HUES6 (cell line): ENCODE results near the gene SCN5A.

Source experiments
- H3K27ac ChIP-seq: 2 replicates; pipeline ENCODE4 v1.7.0; 2013; ENCODE audit warnings: low read depth, mild to moderate bottlenecking, low read length, inconsistent platforms
- H3K27me3 ChIP-seq: 2 replicates; pipeline ENCODE4 v1.6.1; 2013; ENCODE audit warnings: low read length; ENCODE audit not compliant: control insufficient read depth, insufficient read depth
- H3K36me3 ChIP-seq: 2 replicates; pipeline ENCODE4 v1.6.1; 2013; ENCODE audit warnings: low read length; ENCODE audit not compliant: control insufficient read depth, insufficient read depth
- H3K4me1 ChIP-seq: 2 replicates; pipeline ENCODE4 v1.6.1; 2013; ENCODE audit warnings: low read length; ENCODE audit not compliant: control insufficient read depth, insufficient read depth
- H3K4me3 ChIP-seq: 2 replicates; pipeline ENCODE4 v1.5.1; 2013; ENCODE audit warnings: low read depth, low read length
- H3K9ac ChIP-seq: one replicate; pipeline ENCODE4 v1.6.1; 2013; ENCODE audit warnings: mild to moderate bottlenecking, low read length
- H3K9me3 ChIP-seq: 2 replicates; pipeline ENCODE4 v1.6.1; 2013; ENCODE audit warnings: low read depth, low read length; ENCODE audit not compliant: control insufficient read depth, insufficient read depth

SCN5A gene

DNA sequence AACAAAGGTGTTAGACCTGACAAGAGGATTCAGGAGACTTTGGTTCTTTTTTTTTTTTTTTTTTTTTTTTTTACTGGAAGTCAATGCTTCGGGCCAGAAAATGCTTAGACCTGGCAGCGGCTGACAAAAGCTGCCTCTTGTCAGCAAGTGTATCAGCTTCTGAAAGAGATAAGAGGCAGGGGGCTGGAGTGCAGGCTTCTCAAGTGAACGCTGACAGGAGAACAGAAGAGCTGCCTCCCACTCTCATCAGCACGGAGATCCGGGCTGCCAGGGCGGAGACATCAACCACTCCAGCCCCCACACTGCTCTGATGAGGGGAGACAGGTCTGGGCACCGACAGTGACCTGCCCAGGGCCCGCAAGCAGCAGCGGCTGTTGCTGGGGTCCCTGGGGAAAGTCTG, 9.4 kb upstream of the SCN5A start:
- peaks cover 15% of the 10 kb centered on the region for H3K4me1 ChIP-seq
- no peak overlapping the region for H3K27ac ChIP-seq
- H3K9me3 ChIP-seq, result peaks cover 16% of the 10 kb centered on the region; the same call in 1 of the 2 replicates
- no peaks in the 10 kb centered on the region for H3K27me3 ChIP-seq
- no peaks in the 10 kb centered on the region for H3K36me3 ChIP-seq
- no peak overlapping the region for H3K9ac ChIP-seq
- no peak overlapping the region for H3K4me3 ChIP-seq

DNA sequence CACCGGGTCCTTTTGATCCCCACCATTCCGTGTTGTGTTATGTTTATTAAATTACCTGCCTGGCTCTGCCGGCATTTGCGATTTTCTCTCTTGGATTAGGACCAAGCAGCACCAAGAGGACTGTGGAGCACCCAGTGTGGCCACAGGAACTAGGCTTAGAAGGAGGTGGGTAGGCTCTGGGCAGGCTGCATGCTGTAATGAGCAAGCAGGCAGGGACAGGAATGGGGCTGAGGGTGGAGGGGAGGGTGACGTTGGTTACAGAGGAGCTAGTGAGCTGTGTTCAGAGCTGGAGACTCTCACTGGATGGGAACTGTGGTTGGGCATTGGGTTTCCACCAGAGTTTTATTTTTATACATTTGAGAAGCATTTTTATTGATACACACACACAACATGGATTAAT, 7.9 kb upstream of the SCN5A start:
- peaks cover 15% of the 10 kb centered on the region for H3K4me1 ChIP-seq
- no peak overlapping the region for H3K9ac ChIP-seq
- H3K4me3 ChIP-seq, result no peak overlapping the region
- H3K36me3 ChIP-seq, result no peaks in the 10 kb centered on the region
- peaks cover 7% of the 10 kb centered on the region; the same call in 1 of the 2 replicates for H3K27me3 ChIP-seq
- H3K27ac ChIP-seq, result no peak overlapping the region
- 0 out of 2 replicates have a peak, but pooled peaks cover 5% of the 10 kb centered on the region for H3K9me3 ChIP-seq

DNA sequence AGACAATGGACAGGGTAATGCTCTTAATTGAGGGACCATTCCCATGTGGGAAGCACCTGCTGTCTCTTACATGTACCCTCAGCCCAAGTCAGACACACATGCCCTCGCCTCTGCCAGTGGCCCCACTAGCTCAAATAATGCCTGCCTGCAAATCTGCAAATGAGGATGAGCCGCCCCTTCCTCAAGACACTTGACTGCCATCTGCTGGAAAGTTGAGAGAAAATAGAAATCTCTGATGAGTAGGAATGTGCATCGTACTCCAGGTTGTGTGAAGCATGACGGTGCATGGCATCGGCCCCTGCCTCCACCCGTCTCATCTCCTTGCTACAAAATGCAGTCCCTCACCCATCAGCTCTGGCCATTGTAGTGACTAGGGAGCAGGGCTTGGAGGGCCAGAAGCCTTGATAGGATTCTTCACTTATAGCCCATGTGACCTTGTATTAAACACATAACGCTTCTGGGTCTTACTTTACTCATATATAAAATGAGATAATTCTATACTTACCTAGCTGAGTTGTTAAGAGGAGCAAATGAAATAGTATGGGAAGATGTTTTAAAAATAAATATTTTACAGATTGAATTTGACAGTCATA, 6.3 kb upstream of the SCN5A start:
- Histone ChIP-seq H3K9ac (no peak overlapping the region), H3K4me3 (no peak overlapping the region), H3K4me1 (peaks cover 15% of the 10 kb centered on the region), H3K27ac (no peak overlapping the region), H3K36me3 (no peaks in the 10 kb centered on the region), H3K27me3 (peaks cover 21% of the 10 kb centered on the region), H3K9me3 (no peaks in the 10 kb centered on the region)

DNA sequence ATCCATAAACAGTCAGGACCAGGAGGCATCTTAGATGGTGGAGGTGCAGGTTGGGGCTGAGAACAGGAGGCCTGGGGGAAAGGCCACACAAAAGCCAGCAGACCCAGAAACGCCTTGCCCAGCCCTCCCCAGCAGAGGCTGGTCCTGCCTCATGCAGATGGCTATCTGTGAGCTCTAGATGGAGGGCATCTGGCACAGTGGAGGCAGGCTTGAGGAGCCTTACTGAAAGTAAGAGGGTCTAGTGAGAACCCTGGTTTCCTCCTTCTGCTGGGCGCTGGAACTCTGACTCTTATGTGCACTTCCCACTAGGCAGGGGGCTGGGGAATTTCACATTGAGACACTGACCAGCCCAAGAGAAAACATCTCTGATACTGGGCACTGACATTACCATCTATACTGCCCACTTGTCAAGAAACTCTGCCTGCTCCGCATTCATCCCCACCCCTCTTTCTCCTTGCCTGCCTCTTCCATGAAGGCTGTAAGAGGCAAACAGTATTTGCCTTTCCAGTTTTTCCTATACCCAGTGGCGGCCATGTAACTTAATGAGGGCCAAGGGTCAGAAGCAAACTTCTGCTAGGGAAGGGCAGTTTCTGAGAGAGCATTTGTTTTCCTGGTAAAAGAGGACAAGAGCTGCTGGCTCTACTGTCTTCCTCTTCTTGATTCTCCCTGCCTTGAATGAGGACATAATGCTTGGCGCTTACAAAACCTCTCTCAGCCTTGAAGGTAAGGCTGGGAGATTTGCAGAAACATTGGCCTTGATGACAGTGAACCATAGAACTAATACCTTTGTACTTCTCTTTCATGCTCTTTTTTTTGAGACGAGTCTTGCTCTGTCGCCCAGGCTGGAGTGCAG, 4.4 kb upstream of the SCN5A start:
- no peak overlapping the region for H3K9ac ChIP-seq
- H3K9me3 ChIP-seq, result no peaks in the 10 kb centered on the region
- no peak overlapping the region for H3K4me3 ChIP-seq
- H3K27ac ChIP-seq, result no peak overlapping the region
- peaks cover 16% of the 10 kb centered on the region for H3K4me1 ChIP-seq
- H3K27me3 ChIP-seq, result peaks cover 37% of the 10 kb centered on the region
- H3K36me3 ChIP-seq, result no peaks in the 10 kb centered on the region

DNA sequence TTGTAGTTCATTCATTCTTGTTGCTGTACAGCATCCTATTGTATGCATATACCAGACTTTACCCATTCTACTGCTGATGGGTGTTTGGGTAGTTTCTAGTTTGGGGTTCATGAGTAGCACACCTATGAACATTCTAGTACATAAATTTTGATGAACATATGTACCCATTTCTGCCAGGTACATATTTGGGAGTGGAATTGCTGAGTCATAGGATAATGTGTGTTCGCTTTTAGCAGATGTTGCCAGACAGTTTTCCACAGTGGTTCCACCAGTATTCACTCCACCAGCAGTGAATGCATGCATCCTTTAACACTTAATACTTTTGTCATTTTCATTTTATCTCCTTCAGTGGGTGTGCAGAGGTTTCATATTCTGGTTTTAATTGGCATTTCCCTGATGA, 3.4 kb upstream of the SCN5A start:
- Histone ChIP-seq H3K27ac (no peak overlapping the region), H3K4me1 (peaks cover 9% of the 10 kb centered on the region), H3K9ac (no peak overlapping the region), H3K4me3 (no peak overlapping the region), H3K36me3 (no peaks in the 10 kb centered on the region), H3K9me3 (no peaks in the 10 kb centered on the region), H3K27me3 (peaks cover 46% of the 10 kb centered on the region)

DNA sequence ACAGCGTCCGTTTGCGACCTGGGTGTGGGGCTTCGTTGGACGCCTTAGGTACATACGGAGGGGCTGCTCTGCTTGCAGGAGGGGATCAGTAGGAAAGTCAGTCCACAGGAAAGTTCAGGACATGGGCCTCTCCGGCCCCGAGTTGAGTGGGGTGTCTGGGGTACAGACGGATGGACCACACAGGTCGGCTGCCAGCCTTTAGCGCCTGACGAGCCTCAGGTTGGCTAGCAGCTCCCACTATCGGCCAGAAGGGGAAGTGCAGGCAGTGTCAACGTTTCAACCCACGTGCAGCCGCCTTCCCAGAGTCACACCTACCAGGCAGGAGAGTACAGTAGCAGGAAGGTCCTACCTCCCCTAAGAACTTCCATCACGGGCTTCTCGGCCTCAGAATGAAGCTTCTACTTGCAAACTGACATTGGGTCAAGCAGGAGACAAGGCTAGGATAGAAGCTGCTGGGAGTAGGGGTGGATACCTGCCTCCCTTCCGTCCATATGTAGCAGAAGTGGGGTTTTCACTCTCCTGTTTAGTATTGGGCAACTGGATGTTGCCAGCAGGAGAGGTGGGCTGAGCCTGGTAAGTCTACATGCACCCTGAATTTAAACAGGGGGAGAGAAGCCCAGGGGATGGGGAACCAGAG, 1.8 kb upstream of the SCN5A start:
- Histone ChIP-seq H3K4me1 (peaks cover 7% of the 10 kb centered on the region), H3K4me3 (peak overlapping the region; percentile 54), H3K9ac (no peak overlapping the region), H3K27ac (no peak overlapping the region), H3K36me3 (no peaks in the 10 kb centered on the region), H3K27me3 (peaks cover 59% of the 10 kb centered on the region), H3K9me3 (no peaks in the 10 kb centered on the region)

DNA sequence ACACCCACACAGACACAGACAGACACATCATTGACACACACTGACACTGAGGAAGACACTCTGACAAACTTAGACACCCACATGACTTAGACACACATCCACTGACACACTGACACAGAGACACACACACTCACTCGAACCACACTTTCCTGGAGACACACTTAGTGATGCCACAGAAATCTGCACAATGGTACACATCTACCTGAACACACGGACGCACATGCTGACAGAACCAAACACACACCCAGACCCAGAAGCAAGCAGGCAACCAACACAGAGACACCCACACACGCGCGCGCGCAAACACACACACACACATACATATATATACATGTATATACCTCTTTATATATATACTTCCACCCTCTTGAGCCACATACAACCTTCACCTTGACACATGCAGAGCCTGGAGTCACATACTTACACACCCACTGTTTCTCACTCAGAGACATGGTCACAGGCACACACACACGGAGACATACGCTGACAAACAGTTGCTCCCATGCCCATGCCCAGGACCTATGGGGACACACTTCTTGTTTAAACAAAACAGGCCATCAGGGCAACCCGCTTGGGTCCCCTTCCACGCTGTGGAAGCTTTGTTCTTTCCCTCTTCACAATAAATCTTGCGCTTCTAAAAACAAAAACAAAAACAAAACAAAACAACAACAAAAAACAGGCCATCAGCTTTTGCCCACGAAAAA, 913 bp upstream of the SCN5A start:
- H3K27me3 ChIP-seq, result peaks cover 59% of the 10 kb centered on the region
- no peaks in the 10 kb centered on the region for H3K36me3 ChIP-seq
- no peak overlapping the region for H3K9ac ChIP-seq

DNA sequence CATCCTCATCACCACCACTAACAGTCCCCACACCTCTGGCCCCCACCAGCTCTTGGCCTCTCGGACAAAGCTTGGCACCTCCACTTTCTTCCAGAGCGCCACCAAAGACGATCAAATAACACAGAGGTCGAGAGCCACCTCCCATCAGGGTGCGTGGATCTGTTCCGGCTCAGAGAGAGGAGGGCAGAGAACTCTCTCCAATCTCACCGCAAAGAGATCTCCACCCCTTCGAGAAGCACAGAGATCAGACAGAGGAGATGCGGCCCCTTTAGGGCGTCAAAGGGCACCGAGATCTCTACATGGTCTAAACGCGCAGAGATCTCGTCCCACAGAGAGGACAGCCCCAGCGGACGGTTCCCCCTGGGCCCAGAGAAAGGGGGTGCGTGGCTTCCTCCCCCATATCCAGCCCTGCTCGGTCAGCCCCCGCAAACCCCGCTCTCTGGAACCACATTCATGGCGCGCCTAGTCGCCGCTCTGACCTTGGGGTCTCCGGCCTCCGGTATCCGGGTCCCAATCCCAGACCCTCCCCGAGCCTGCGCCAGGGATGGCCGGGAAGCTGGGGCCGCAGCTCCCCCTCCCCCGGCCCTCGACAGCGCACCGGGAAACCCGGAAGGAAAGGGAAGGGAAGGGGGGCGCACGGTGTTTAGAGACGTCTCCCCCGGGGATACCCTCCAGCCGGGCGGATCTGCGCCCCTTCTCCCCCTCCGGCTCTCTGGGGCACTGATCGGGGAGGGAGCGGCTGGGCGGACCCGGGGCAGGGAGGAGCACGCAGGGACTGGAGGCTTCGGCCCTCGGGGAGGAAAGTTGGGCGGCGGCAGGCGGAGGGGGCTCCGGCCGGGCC, 608 bp downstream of the SCN5A start:
- H3K36me3 ChIP-seq, result no peaks in the 10 kb centered on the region
- H3K9ac ChIP-seq, result peak overlapping the region; percentile 57
- H3K27ac ChIP-seq, result no peak overlapping the region
- peaks cover 9% of the 10 kb centered on the region for H3K4me1 ChIP-seq
- H3K27me3 ChIP-seq, result peaks cover 59% of the 10 kb centered on the region
- no peaks in the 10 kb centered on the region for H3K9me3 ChIP-seq
- peak overlapping the region; percentile 84 for H3K4me3 ChIP-seq

More for the DNA sequence above, 913 bp upstream of the SCN5A start:
- Histone ChIP-seq H3K9me3 (no peaks in the 10 kb centered on the region), H3K4me1 (peaks cover 9% of the 10 kb centered on the region), H3K4me3 (peak overlapping the region; percentile 63), H3K27ac (no peak overlapping the region)

DNA sequence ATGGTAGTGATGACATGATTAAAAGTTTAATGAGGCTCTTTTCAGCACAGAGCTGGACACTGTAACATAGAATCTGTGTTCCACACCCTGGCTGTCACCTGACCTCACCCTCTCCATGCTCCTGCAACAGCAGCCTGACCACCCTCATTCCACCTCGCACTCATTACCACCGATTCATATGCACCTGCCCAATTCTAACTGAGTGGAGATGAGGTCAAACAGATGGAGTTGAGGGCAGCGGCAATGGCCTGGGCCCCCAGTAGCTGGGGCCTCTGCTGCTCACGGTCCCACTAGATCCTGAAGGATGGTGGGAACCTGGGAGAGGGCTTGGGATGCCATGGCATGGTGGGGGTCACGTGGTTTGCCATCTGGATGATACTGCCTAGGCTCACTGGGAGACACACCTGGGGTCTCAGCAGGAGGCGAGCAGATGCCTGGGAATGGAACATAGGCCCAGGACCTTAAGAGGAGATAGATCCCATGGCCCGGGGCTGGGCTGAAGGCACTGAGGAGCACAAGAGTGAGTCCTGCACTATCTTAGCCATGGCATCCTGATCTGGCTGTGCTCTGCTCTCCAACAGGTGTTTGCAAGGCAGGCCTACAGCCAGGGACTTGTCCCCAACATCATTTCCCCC, 1.3 kb downstream of the SCN5A start:
- Histone ChIP-seq H3K9me3 (no peaks in the 10 kb centered on the region), H3K4me3 (peak overlapping the region; percentile 84), H3K4me1 (peaks cover 9% of the 10 kb centered on the region), H3K27me3 (peaks cover 60% of the 10 kb centered on the region), H3K27ac (no peak overlapping the region), H3K9ac (no peak overlapping the region), H3K36me3 (no peaks in the 10 kb centered on the region)
